ENCODE measurements around the gene MAP4K4. TPM values are rescaled to one million over a fixed set of nuclear protein-coding genes. Genes with fewer than 3 reads are reported as not detected.

The MAP4K4 gene
- total RNA-seq, 1 donor from 2014 or later: 48.0 TPM

DNA sequence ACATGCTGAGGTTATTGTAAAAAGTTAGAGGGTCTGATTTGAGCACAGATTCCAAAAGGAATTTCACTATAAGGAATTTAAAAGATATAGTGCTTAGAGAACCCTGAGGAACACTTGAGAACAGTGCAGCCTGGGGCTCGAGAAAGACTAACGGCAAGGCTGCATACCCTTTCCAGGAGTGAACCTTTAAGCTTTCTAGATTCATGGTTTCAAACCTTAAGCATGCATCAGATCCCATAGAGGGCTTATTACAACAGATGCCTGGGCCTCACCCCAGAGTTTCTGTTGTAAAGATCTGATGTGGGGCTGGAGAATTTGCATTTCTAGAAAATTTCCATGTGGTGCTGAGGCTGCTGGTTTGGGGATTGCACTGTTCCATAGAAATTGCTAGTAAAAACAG is 203.7 kb downstream of the MAP4K4 start:
- Histone ChIP-seq H3K27me3 (no peaks in the 10 kb centered on the region), H3K27ac (no peak overlapping the region), H3K4me1 (no peaks in the 10 kb centered on the region), H3K4me3 (no peak overlapping the region), H3K36me3 (no peaks in the 10 kb centered on the region), H3K9me3 (peaks cover 0 to 2% of the 10 kb centered on the region in 2 donors)
- TF ChIP-seq, protein P1, sequence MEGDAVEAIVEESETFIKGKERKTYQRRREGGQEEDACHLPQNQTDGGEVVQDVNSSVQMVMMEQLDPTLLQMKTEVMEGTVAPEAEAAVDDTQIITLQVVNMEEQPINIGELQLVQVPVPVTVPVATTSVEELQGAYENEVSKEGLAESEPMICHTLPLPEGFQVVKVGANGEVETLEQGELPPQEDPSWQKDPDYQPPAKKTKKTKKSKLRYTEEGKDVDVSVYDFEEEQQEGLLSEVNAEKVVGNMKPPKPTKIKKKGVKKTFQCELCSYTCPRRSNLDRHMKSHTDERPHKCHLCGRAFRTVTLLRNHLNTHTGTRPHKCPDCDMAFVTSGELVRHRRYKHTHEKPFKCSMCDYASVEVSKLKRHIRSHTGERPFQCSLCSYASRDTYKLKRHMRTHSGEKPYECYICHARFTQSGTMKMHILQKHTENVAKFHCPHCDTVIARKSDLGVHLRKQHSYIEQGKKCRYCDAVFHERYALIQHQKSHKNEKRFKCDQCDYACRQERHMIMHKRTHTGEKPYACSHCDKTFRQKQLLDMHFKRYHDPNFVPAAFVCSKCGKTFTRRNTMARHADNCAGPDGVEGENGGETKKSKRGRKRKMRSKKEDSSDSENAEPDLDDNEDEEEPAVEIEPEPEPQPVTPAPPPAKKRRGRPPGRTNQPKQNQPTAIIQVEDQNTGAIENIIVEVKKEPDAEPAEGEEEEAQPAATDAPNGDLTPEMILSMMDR (IDR thresholded peaks at IDR 0.05): no peak
- intact Hi-C loops (cut with DNase I): no loop called here
- DNase-seq (ENCODE audit: low spot score in 2 of 2): no peak

DNA sequence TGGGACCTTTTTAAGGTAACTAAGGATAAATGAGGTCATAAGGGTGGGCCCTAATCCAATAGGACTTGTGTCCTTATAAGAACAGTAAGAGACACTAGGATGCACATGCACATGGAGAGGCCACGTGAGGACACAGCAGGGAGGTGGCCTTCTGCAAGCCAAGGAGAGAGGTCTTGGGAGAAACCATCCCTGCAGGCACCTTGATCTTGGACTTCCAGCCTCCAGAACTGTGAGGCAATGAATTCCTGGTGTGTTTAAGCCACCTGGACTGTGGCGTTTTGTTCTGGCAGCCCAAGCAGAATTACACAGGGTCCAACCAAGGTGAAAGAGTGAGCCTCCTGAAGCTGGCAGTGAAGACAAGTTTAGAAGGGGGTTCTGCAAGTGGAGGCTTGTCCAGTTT is 204.7 kb downstream of the MAP4K4 start:
- TF ChIP-seq, protein P1 (IDR thresholded peaks at IDR 0.05): no peak
- Histone ChIP-seq H3K4me3 (no peak overlapping the region), H3K9me3 (peaks cover 0 to 2% of the 10 kb centered on the region in 2 donors), H3K4me1 (no peaks in the 10 kb centered on the region), H3K36me3 (no peaks in the 10 kb centered on the region), H3K27me3 (no peaks in the 10 kb centered on the region), H3K27ac (no peak overlapping the region)
- no peak for DNase-seq (ENCODE audit: low spot score in 2 of 2)
- intact Hi-C loops (cut with DNase I): no loop called here

DNA sequence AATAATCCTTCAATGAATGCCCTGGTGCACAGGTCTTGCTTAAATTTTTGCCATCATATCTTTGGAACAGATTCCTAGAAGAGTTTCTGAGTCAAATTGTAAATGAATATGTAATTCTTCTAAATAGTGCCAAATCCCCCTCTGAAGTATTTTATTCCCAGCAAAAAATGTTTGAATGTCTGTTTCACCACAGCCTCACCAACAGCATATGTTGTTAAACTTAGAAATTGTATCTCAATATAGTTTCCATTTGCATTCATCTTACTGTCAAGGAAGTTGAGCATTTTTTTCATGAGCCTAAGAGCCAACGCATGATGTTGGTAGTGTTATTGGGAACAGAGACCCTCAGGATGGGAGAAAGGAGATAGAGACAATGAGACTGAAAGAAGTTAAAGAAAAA is 207.4 kb downstream of the MAP4K4 start:
- TF ChIP-seq, protein P1 (IDR thresholded peaks at IDR 0.05): no peak
- H3K27me3 ChIP-seq: no peaks in the 10 kb centered on the region
- intact Hi-C loops (cut with DNase I): no loop called here

DNA sequence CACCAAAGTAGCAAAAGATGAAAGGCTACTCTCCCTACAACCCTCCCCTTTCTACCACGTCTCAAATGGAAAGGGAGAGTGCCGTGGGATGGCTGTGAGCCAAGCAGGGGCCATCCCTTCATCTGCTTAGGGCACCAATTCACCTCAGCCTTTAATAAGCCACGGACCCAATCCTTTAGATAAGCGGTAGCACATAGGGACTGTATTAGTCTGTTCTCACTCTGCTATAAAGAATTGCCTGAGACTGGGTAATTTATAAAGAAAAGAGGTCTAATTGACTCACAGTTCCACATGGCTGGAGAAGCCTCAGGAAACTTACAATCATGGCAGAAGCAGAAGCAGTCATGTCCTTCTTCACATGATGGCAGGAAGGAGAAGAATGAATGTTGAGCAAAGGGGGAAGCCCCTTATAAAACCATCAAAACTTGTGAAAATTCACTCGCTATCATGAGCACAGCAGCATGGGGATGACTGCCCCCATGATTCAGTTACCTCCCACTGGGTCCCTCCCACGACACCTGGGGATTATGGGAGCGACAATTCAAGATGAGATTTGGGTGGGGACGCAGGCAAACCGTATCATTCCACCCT is 208.3 kb downstream of the MAP4K4 start:
- Histone ChIP-seq H3K4me3 (no peak overlapping the region), H3K9me3 (peaks cover 0 to 20% of the 10 kb centered on the region in 2 donors), H3K36me3 (no peaks in the 10 kb centered on the region), H3K27me3 (no peaks in the 10 kb centered on the region), H3K27ac (no peak overlapping the region), H3K4me1 (no peaks in the 10 kb centered on the region)
- intact Hi-C loops (cut with DNase I): no loop called here
- TF ChIP-seq, protein P1 (IDR thresholded peaks at IDR 0.05): no peak
- DNase-seq (ENCODE audit: low spot score in 2 of 2): no peak

More for the DNA sequence above, 207.4 kb downstream of the MAP4K4 start:
- no peak overlapping the region for H3K27ac ChIP-seq
- H3K9me3 ChIP-seq: peaks cover 0 to 12% of the 10 kb centered on the region in 2 donors
- no peak overlapping the region for H3K4me3 ChIP-seq
- H3K36me3 ChIP-seq: no peaks in the 10 kb centered on the region
- H3K4me1 ChIP-seq: no peaks in the 10 kb centered on the region
- no peak for DNase-seq (ENCODE audit: low spot score in 2 of 2)

DNA sequence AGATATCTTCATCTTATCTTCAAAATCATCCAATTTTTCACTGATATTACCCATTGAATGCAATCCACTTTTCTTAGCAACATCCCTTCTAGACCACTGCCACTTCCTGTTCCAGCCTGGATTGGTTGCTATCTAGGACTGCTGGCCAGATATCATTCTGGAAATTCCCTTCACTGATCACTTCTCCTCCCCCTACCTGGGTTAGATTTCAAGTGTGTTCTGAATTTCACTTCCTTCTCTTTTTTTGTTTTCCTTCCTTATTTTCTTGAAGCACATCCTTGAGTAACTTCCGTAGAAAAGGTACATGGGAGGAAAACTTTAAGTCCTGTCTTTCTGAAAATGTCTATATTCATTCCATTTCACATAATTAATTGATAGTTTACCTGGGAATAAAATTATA is 212.3 kb downstream of the MAP4K4 start:
- Histone ChIP-seq H3K4me1 (no peaks in the 10 kb centered on the region), H3K9me3 (peaks cover 0 to 20% of the 10 kb centered on the region in 2 donors), H3K27me3 (no peaks in the 10 kb centered on the region), H3K27ac (no peak overlapping the region), H3K4me3 (no peak overlapping the region), H3K36me3 (no peaks in the 10 kb centered on the region)
- no peak for DNase-seq (ENCODE audit: low spot score in 2 of 2)
- TF ChIP-seq, protein P1 (IDR thresholded peaks at IDR 0.05): no peak
- intact Hi-C loops (cut with DNase I): no loop called here

DNA sequence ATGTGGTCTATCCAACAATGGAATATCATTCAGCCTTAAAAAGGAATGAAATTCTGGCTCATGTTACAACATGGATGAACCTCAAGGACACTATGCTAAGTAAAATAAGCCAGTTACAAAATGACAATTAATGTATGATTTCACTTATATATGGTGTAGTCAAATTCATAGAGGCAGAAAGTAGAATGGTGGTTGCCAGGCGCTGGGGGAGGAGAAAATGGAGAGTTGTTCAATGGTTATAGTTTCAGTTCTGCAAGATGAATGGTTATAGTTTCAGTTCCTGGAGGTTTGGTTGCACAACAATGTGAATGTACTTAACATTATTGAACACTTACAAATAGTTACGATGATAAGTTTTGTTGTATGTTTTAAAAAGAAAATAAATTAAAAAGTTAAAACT is 215.0 kb downstream of the MAP4K4 start:
- H3K27ac ChIP-seq: no peak overlapping the region
- H3K27me3 ChIP-seq: no peaks in the 10 kb centered on the region
- intact Hi-C loops (cut with DNase I): no loop called here
- H3K9me3 ChIP-seq: peaks cover 0 to 18% of the 10 kb centered on the region in 2 donors
- no peaks in the 10 kb centered on the region for H3K4me1 ChIP-seq
- TF ChIP-seq, protein P1 (IDR thresholded peaks at IDR 0.05): no peak
- DNase-seq (ENCODE audit: low spot score in 2 of 2): no peak
- no peak overlapping the region for H3K4me3 ChIP-seq
- H3K36me3 ChIP-seq: no peaks in the 10 kb centered on the region
